Hematopoietic multipotent progenitor cell treated with erythropoietin and hydrocortisone succinate and interleukin-3 and kit ligand, for 4 days (in vitro differentiated cells): ENCODE measurements around the gene ABCA2.
A peak's percentile ranks its signal among the peaks of the same experiment; 100 is the strongest.
"Not testable (repeated sequence)": the region's sequence is repeated elsewhere in the genome, so short reads cannot be mapped to it uniquely, and the experiment has no call there.

Experiments
- DNase-seq: peaks from one replicate; pipeline ENCODE4 v3.0.0-alpha.2; 2015

Gene ABCA2

DNA sequence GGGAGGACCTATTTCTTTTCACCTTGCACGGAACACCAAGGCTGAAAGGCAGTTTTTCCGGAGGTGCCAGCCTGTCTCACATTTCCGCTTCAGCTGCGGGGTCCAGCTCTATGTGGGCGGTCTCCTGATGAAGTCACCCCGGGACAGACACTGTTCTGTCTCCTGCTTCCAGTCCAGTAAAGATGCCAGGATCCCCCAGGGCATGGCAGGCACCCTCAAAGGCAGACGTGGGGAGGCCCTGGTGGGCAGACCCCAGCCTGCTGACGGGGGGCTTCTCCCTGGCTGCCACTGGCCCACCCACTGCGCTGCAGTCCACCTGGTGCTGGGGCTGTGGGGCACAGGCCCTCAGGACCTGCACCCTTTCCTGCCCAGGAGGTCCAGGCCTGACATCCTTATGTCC is 34.8 kb upstream of the ABCA2 start:
- not testable (repeated sequence) for DNase-seq

- DNase-seq, result no peak
Observed at GRCh38 chr9:137062384-137062783, 34.3 kb upstream of the ABCA2 start.

DNA sequence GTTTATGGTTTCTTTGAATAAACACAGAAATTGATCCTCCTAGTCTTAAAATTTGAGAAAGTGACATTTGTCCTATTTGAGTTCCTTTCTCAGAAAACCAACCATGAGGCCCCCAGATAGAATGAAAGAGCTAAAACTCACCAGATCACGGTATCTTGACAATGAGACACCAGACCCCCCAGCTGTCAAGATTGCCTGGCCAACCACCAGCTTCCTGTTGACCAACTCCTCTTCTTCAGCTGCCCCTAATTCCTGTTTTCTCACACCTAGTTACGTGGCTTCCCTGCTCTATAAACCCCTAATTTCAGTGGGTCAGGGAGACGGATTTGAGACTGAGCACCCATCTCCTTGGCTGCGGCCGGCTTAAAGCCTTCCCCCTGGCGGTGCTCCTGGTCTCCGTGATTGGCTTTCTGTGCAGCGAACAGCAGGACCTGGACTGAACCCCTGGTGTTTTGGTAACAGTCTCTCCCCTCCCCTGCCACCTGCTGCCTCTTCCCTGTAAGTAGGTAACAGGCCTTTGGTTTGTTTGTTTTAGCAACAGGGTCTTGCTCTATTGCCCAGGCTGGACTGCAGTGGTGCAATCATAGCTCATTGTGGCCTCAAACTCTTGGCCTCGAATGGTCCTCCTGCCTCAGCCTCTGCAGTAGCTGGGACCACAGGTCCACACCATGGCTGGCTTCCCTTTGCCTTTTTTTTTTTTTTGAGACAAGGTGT is 30.6 kb upstream of the ABCA2 start:
- peak; percentile 59 for DNase-seq

DNA sequence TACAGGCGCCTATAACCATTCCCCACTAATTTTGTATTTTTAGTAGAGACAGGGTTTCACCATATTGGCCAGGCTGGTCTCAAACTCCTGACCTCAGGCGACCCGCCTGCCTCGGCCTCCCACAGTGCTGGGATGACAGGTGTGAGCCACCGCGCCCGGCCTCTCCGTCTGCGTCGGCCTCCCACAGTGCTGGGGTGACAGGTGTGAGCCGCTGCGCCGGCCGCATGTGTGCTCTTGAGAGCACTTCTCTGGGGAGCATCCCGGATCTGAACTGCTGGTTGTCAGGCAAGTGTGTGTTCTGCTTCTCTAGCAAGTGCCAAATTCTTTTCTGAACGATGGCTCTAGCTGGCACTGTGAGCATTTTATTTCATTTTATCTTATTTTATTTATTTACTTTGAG is 29.5 kb upstream of the ABCA2 start:
- DNase-seq, result no peak

DNA sequence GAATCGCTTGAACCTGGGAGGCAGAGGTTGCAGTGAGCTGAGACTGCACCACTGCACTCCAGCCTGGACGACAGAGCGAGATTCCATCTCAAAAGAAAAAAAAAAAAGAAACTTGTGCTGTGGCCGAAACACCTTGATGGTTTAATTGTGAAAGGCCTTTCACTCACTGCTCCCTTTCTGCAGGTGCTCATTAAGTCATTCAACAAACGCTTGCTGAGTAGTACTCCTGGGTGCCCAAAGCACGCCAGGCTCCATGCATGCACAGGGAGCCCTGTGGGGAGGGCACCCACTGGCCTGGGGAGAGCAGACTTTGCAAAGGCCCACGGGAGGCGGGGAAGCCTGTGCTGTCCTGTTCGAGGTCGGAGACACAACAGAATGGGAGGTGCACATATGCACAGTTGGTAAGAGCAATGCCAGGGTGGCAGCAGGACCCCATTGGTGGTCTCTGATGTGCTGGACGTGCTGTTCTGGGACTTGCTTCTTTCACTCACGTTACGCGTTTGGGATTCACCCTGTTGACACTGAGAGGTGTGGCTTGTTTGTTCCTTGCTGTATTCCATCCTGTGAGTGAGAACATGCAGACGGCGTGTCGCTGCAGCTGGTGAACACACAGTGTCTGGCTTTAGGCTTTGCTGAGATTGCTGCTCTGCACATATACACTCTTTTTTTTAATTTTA is 28.8 kb upstream of the ABCA2 start:
- DNase-seq, result no peak

DNA sequence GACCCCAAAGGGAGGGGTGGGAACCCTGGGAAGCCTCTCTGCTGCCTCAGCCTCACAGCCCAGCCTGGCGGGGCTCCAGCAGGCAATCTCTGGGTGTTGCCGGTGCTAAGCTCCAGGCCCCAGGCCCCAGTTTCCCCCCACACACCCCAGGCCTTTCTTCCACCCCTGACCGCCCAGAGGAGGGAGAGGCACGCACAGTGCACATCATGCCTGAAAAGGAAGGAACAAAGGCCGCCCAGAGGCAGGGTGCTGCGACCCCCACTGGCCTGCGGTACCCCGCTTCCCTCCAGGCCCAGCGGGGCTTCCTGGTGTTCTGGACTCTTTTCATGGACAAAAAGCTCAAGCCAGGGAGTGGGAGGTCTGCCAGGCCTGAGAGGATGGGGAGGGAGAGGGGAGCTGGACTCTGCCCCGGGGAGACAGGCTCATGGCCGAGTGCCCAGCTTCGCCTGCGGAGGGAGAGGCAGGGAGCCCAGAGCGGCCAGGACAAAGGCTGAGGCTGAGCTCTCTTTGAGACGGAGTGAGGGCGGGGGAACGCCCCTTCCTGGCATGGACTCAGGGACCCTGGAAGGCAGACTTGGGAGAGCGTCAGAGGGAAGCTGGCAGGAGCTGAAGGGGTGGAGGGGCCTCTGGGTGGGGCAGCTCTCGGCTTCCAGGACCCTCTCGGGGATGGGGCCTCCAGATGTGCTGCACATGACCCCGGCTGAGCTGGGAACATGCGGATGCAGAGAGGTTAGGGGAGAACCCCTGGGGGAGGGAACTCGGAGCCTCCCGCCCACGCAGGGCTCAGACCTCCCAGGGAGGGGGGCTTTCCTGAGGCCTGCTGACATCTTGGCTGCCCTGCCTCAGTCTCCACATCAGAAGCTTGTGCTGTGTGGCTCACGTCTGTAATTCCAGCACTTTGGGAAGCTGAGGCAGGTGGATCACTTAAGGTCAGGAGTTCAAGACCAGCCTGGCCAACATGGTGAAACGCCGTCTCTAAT is 27.6 kb upstream of the ABCA2 start:
- DNase-seq, result no peak

DNA sequence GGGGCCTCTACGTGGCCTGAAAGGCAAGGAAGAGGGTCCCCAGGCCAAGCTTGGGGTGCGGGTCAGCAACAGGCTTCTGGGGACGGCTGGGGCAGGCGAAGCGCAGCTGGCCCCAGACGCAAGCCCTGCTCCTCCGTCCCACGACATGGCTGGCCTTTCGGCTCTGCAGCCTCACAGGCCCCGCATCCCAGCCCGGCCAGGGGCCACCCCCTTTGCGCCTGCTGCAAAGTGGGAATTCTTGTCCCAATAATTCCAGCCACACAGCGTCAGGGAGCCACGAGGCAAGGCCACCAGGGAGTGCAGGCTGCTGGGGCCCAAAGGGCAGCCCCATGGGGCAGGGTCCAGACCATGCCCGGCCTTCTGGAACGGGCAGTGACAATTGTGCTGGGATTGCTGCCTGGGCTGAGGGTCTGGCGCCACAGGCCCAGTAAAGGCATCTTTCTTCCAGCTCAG is 26.9 kb upstream of the ABCA2 start:
- no peak for DNase-seq

- no peak for DNase-seq
Observed at GRCh38 chr9:137053944-137054931, 26.2 kb upstream of the ABCA2 start, which contains the start of gene ENTPD2. Gene ENTPD2 (minus strand): TSS chr9:137054061. CDS start chr9:137053997, 64 bp downstream.

GRCh38 chr9:137052998-137053943 is 25.2 kb upstream of the ABCA2 start:
- no peak for DNase-seq

DNA sequence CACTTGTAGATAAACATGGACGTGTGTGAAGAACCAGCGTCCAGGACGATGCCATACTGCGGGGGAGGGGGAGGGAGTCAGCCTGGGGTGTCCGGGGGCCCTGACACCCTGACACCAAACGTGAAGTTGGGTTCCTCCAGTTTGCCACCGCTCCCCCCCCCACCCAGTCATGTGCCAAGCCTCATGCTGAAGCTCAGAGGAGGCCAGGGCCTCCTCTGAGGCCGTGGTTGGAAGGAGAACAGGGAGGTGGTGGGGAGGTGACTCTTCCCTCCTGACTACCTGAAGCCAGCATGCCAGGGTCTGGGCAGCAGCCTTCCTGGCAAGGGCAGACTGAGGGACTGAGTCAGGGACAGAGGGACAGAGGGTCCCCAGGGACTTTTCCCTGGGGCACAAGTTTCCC is 24.3 kb upstream of the ABCA2 start:
- no peak for DNase-seq

GRCh38 chr9:137051145-137051724 is 23.2 kb upstream of the ABCA2 start:
- DNase-seq, result no peak

DNA sequence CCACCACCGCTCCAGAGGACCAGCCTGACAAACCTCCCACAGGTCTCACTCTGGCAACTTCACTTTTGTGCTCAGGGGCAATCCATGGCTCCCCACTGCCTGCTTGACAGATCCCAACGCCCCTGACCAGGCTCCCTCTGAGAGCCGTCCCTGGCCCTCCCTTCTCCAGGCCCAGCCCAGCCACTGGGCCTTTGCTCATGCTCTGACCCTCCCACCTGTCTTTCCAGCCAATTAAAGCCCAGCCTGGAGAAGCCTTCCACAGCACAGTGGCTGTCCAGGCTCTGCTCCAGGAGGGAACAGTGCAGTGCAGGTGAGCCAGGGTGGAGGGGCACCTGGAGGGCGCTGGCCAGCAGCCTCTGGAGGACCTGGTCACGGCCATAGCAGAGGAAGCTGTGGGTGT is 22.5 kb upstream of the ABCA2 start:
- DNase-seq, result no peak

DNA sequence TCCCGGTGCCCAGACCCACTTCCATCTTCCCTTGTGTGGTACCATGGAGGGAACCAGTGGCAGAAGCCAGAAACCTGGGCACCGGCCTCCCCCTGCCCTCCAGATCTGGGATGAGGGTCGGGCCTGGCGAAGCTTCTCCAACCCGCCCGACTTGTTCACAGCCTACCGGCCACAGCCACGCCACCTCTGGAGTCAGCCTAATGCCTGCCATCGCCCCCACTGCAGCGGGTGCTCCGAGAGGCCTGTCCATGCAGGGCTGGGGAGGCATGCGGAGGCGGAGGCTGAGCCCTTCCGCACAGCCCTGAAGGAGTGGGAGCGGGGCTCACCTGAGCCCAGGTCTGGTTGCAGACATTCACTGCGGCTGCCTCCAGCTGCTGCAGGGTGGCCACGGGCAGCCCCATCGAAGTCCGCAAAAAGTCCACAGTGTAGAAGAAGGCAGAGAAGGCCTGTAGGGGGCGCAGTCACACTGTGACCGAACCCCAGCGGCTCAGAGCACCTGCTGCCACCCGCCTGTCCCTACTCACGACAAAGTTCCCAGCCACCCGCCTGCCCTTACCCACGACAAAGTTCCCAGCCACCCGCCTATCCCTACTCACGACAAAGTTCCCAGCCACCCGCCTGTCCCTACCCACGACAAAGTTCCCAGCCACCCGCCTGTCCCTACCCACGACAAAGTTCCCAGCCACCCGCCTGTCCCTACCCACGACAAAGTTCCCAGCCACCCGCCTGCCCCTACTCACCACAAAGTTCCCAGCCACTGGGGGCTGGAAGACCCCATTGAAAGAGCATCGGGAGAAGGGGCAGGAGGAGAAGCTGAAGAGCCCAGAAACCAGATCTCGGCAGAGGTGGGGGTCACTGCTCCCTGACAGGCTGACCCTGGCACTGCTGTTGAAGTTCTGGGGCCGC is 21.8 kb upstream of the ABCA2 start:
- DNase-seq, result peak; percentile 84

GRCh38 chr9:137048655-137049543 is 20.9 kb upstream of the ABCA2 start:
- peak; percentile 46 for DNase-seq

DNA sequence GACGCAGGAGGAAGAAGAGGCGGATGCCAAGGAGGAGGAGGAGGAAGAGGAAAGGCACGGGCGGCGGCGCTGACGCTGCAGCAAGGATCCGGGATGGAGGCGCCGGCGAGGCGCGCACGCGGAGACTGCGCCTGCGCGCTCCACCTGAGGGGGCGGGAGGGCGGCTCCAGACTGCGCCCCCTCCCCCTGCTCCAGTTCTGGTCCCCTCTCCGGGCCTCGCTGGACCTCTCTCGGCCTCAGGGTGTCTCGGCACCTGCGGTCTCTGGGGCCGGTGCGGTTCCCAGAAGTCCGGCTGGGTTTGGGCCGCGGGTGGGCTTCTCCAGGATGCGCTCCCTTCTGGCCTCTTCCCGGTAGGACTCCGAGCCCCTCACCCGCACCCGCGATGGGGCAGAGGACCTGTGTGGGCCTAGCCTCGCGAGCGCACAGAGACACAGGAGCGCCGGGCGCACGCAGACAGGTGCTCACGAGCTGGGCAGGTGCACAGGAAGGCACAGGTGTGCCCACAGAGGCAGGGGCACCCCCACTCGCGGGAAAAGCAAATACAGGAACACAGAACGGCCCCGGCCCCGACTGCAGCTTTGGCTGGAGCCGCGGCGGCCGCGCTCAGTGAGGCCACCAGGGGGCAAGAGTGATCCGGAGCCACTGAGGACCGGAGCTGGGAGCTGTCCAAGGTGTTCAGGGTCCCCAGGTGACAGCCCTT is 18.2 kb upstream of the ABCA2 start, which contains the start of gene NPDC1:
Gene NPDC1, minus strand, starts transcription at position 90 of the 700 bp plus-strand sequence. CDS start 188 bp downstream, outside the sequence.
- DNase-seq, result peak; percentile 90

DNA sequence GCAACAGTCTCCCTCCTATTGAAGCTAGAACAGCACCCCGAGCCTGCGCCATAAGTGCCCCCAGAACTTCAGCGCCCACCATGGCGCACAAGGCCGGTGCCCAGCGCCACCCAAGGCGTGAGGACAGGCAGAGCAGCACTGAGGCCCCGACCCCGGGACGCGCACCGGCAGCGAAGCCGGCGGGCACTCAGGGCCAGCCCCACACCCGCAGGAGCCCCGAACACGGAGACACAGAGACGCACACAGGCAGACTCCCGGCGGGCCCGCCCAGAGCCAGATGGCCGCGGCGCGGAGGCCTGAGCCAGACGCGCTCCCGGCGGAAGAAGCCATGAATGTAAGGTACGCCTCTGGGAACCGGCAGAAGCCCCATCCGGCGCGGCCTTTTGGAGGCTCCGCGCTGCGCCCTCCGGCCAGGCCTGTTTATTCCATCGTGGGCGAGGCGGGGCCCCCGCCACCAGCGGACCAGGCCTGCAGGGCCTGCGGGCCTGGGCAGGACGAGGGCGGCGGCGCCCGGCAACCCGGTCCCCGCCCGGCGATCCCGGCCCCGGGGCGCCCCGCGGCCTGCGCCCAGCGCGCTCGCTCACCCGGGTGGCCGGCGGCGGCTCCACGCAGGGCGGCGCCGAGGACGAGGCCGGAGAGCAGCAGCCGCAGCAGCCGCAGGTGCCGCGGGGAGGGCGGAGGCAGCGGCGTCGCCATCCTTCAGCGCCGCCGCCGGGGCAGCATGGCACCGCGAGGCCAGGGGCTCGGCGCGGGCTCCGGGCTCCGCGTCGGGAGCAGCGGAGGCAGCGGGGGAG is 17.5 kb upstream of the ABCA2 start:
- no peak for DNase-seq
